Mesodermal cell (in vitro differentiated cells): ENCODE results near the gene AEBP1.
A peak's percentile ranks its signal among the peaks of the same experiment; 100 is the strongest.

ENCODE experiments used
- H3K27ac ChIP-seq: 2 replicates; pipeline ENCODE4 v1.7.0; 2013; ENCODE audit warnings: mild to moderate bottlenecking, low read depth, low read length, moderate library complexity; ENCODE audit not compliant: severe bottlenecking
- H3K36me3 ChIP-seq: 2 replicates; pipeline ENCODE4 v1.7.1; 2013; ENCODE audit warnings: mild to moderate bottlenecking, low read length, moderate library complexity; ENCODE audit not compliant: control insufficient read depth, insufficient read depth
- H3K4me1 ChIP-seq: one replicate; pipeline ENCODE4 v1.7.1; 2013; ENCODE audit warnings: mild to moderate bottlenecking, low read length; ENCODE audit not compliant: insufficient read depth, control insufficient read depth, poor library complexity, severe bottlenecking
- H3K4me3 ChIP-seq: 2 replicates; pipeline ENCODE4 v1.7.0; 2013; ENCODE audit warnings: low read length, control low read depth, mild to moderate bottlenecking; ENCODE audit not compliant: insufficient read depth, poor library complexity, severe bottlenecking; ENCODE audit errors: extremely low read depth
- H3K9me3 ChIP-seq: 2 replicates; pipeline ENCODE4 v1.7.1; 2013; ENCODE audit warnings: mild to moderate bottlenecking, low read length, moderate library complexity; ENCODE audit not compliant: control insufficient read depth
- WGBS, 2 experiments: methylation state at CpG; one replicate each; pipeline ENCODE4 v1.1.5; 2013; ENCODE audit warnings: missing lambda C conversion rate in 2 of 2; ENCODE audit not compliant: insufficient coverage in 2 of 2; 5-methylcytosine and 5-hydroxymethylcytosine counted together

The AEBP1 gene

GRCh38 chr7:44087911-44088838 lies 16.0 kb upstream of the AEBP1 start:
- no peak overlapping the region for H3K27ac ChIP-seq
- H3K4me3 ChIP-seq = no peak overlapping the region

DNA sequence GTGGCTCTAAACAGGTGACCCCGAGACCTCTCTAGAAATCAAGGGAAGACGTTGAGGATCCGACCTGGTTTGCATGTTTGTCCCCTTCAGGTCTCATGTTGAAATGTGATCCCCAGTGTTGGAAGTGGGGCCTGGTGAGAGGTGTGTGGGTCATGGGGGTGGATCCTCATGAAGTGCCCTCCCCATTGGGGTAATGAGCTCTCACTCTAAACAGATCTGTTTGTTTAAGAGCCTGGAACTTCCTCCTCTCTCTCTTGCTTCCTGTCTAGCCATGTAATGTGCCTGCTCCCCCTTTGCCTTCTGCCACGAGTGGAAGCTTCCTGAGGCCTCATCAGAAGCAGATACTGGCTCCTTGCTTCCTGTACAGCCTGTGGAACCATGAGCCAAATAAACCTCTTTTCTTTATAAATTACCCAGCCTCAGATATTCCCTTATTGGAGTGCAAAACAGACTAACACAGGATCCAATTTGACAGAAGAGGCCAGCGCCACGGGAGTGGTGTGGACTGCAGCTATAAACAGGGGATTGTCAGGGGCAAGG lies 11.0 kb upstream of the AEBP1 start:
- WGBS, 2 experiments = 93 to 96% methylated on average over 3 to 5 of the region's 6 CpGs
- Histone ChIP-seq H3K36me3 (no peaks in the 10 kb centered on the region), H3K4me1 (peaks cover 1% of the 10 kb centered on the region), H3K4me3 (no peak overlapping the region), H3K9me3 (no peaks in the 10 kb centered on the region), H3K27ac (no peak overlapping the region)

More at GRCh38 chr7:44087911-44088838, 16.0 kb upstream of the AEBP1 start:
- Histone ChIP-seq H3K4me1 (peaks cover 4% of the 10 kb centered on the region), H3K36me3 (no peaks in the 10 kb centered on the region), H3K9me3 (no peaks in the 10 kb centered on the region)
- 90 to 91% methylated on average over 18 to 19 of the region's 20 CpGs for WGBS, 2 experiments

DNA sequence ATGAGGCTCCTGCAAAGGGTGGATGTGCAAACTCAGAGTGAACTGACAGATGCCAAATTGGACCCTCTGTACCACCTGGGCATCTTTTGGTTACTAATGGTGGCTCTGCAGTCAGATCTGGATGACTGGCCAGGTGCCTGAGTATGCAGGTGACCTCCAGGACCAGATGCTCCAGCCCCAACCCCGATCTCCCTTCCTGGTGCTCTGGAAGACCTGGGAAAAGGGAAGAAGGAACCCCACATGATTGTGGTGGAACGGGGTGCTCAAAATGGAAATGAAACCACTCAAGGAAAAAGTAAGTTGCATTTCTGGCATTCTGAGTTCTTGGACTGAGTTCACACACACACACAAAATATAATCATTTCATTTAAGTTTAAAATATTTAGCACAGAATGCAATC lies 9.8 kb upstream of the AEBP1 start:
- H3K4me1 ChIP-seq = no peaks in the 10 kb centered on the region
- no peak overlapping the region for H3K4me3 ChIP-seq
- H3K36me3 ChIP-seq = no peaks in the 10 kb centered on the region
- H3K27ac ChIP-seq = no peak overlapping the region
- no peaks in the 10 kb centered on the region for H3K9me3 ChIP-seq
- WGBS, 2 experiments = 90 to 100% methylated on average over 2 of the region's 2 CpGs

DNA sequence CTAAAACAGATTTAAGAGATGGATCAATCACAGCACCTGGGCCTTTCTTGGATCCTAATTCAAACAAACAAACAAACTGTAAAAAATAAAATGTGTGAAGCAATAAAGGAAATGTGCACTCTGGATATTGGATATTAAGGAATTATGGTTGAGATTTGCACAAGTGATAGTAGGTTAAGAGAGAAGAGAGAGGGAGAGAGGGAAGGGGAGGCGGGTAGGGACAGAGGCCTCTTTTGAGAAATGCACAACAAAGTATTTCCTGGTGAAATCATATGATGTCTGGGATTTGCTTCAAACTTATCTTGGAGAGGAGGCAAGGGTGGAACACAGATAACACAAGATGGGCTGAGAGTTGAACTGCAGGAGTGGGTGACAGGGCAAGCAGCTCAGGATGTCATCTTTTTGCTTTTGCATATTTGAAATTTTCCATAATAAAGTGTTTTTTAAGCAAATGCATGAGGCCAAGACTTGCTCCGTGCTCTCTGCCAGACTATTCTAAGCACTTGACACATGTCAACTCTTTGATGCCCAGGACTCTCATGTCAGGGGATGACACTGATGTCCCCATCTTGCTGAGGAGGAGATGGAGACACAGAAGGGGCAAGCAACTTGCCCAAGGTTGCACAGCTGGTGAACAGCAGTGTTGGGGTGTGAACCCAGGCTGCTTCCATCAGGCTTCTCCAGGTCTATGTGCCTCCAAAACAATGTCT lies 9.1 kb upstream of the AEBP1 start:
- 71 to 96% methylated on average over 2 of the region's 2 CpGs for WGBS, 2 experiments
- Histone ChIP-seq H3K9me3 (no peaks in the 10 kb centered on the region), H3K27ac (no peak overlapping the region), H3K36me3 (no peaks in the 10 kb centered on the region), H3K4me3 (no peak overlapping the region), H3K4me1 (peaks cover 3% of the 10 kb centered on the region)

- no peak overlapping the region for H3K27ac ChIP-seq
- H3K4me1 ChIP-seq = peaks cover 9% of the 10 kb centered on the region
- H3K9me3 ChIP-seq = no peaks in the 10 kb centered on the region
- H3K36me3 ChIP-seq = no peaks in the 10 kb centered on the region
- 95 to 100% methylated on average over 1 to 3 of the region's 3 CpGs for WGBS, 2 experiments
- no peak overlapping the region for H3K4me3 ChIP-seq
These were observed 8.4 kb upstream of the AEBP1 start for GRCh38 chr7:44095781-44096180.

GRCh38 chr7:44096326-44096881 lies 7.7 kb upstream of the AEBP1 start:
- Histone ChIP-seq H3K36me3 (no peaks in the 10 kb centered on the region), H3K4me1 (peaks cover 11% of the 10 kb centered on the region), H3K9me3 (no peaks in the 10 kb centered on the region), H3K4me3 (no peak overlapping the region), H3K27ac (no peak overlapping the region)
- 88 to 93% methylated on average over 6 to 8 of the region's 8 CpGs for WGBS, 2 experiments

DNA sequence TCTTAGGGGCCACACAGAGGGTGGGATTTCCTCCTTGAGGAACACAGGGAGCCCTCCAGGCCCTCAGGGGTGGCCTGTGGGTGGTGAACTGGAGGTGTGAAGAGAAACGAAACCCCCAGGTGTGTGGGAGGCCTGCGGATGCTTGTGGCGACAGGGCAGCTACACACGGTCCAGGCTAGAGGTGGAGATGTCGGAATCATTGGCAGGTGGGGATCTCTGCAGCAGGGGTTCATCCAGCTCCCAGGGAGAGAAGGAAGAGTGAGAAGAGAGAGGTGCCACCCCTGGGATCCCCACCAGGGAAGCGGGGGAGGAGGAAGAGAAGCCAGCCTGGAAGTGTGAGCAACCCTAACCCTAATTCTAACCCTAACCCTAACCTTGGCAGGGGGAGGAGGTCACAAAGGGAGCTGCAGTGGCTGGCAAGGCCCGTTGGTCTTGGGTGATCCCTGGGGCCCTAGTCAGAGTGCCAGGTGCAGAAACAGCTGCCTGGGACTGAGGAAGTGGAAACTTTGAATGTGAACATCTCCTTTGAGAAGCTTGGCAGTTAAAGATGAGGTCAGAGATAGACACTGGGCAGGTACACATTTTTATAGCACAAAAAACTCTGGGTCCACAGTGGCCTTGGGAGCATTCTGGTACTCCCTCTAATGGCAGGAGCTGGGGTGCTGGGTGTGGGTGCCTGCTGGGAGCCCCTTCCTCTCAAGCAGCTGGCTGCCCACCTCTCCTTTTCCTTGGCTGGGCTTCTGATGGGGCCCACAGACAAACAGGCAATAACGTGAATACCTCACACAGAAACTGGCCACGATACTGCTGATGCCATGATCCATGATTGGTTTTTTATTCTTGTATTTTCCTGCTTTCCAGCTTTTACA lies 6.8 kb upstream of the AEBP1 start:
- 85 to 96% methylated on average over 7 to 8 of the region's 9 CpGs for WGBS, 2 experiments
- no peaks in the 10 kb centered on the region for H3K9me3 ChIP-seq
- no peak overlapping the region for H3K27ac ChIP-seq
- H3K4me3 ChIP-seq = no peak overlapping the region
- H3K4me1 ChIP-seq = peaks cover 14% of the 10 kb centered on the region
- H3K36me3 ChIP-seq = no peaks in the 10 kb centered on the region

DNA sequence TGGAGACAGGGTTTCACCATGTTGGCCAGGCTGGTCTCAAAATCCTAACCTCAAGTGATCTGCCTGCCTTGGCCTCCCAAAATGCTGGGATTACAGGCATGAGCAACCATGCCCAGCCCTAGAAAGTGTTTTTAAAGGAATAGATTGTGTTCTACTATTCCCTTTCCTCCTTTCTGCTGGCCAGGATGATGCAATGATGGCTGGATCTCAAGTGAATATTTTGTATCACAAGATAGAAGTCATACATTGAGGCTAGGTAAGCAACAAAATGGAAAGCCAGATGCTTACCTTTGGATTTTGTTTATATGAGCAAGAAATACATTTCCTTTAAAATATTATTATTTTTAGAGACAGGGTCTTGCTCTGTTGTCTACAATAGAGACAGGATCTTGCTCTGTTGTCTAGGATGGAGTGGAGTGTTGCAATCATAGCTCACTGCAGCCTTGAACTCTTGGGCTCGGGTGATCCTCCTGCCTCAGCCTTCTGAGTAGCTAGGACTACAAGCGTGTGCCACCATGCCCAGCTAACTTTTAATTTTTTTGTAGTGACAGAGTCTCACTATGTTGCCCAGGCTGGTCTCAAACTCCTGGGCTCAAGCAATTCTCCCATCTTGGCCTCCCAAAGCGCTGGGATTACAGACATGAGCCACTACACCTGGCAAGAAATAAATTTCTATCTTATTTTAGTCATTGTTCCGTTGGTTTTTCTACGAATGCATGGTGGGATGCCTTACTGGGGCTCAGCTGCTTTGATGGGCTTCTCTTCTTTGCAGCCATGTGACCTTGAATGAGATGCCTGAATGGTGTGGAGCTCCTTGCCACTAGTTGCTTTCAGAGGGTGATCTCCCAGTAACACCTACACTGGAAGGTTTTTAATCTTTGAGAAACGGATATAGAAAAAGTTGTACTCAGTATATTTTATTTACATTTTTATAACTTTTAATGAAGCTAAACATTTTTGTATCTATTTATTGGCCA lies 5.8 kb upstream of the AEBP1 start:
- Histone ChIP-seq H3K36me3 (no peaks in the 10 kb centered on the region), H3K9me3 (no peaks in the 10 kb centered on the region), H3K4me3 (no peak overlapping the region), H3K4me1 (peaks cover 14% of the 10 kb centered on the region), H3K27ac (no peak overlapping the region)
- 90 to 91% methylated on average over 4 to 5 of the region's 6 CpGs for WGBS, 2 experiments

- peak overlapping the region; percentile 23 for H3K27ac ChIP-seq
- H3K4me3 ChIP-seq = no peak overlapping the region
- peaks cover 14% of the 10 kb centered on the region for H3K4me1 ChIP-seq
- 81 to 97% methylated on average over 2 to 3 of the region's 4 CpGs for WGBS, 2 experiments
- H3K36me3 ChIP-seq = no peaks in the 10 kb centered on the region
- no peaks in the 10 kb centered on the region for H3K9me3 ChIP-seq
These were observed 4.5 kb upstream of the AEBP1 start for GRCh38 chr7:44099669-44100068.
